GM23338 (cell line): ENCODE data around the gene FUNDC1. TPM values are rescaled to one million over a fixed set of nuclear protein-coding genes. Genes with fewer than 3 reads are reported as not detected.

ENCODE experiments used
- ATAC-seq: fragments of 200-7000 bp; cut with Tn5 transposase; 3 replicates; pipeline ENCODE4 v1.9.1; 2020
- DNase-seq: peaks from one replicate; pipeline ENCODE4 v3.0.0-alpha.2; 2015; ENCODE audit warnings: low spot score
- H2AFZ ChIP-seq: fragments of 200-600 bp; sonication (generic); 2 replicates; pipeline ENCODE4 v1.8.0; 2016; ENCODE audit warnings: antibody characterized with exemption, mild to moderate bottlenecking, moderate library complexity
- H3F3A ChIP-seq: fragments of 200-600 bp; sonication (generic); replicated peaks from 2 replicates; pipeline ENCODE4 v1.8.0; 2017; ENCODE audit warnings: antibody characterized with exemption, mixed run types, low read depth
- H3K27ac ChIP-seq: fragments of 200-600 bp; sonication (generic); 2 replicates; pipeline ENCODE4 v1.6.1; 2016; ENCODE audit warnings: low read depth
- H3K27me3 ChIP-seq: fragments of 200-600 bp; sonication (generic); 2 replicates; pipeline ENCODE4 v1.8.0; 2016; ENCODE audit warnings: mild to moderate bottlenecking, mixed run types, moderate library complexity; ENCODE audit not compliant: insufficient read depth
- H3K36me3 ChIP-seq: fragments of 200-600 bp; sonication (generic); 2 replicates; pipeline ENCODE4 v1.8.0; 2016; ENCODE audit warnings: mild to moderate bottlenecking; ENCODE audit not compliant: insufficient read depth
- H3K4me1 ChIP-seq: fragments of 200-600 bp; sonication (generic); 2 replicates; pipeline ENCODE4 v1.8.0; 2016; ENCODE audit warnings: mild to moderate bottlenecking, moderate library complexity; ENCODE audit not compliant: insufficient read depth
- H3K4me2 ChIP-seq: fragments of 200-600 bp; sonication (generic); 2 replicates; pipeline ENCODE4 v1.7.1; 2017; ENCODE audit warnings: mixed run types
- H3K4me3 ChIP-seq: fragments of 200-600 bp; sonication (generic); 2 replicates; pipeline ENCODE4 v1.6.1; 2016; ENCODE audit warnings: mixed run types
- H3K79me2 ChIP-seq: fragments of 200-600 bp; sonication (generic); replicated peaks from 2 replicates; pipeline ENCODE4 v1.8.0; 2017; ENCODE audit warnings: mild to moderate bottlenecking; ENCODE audit not compliant: insufficient read depth
- H3K9me2 ChIP-seq: fragments of 200-600 bp; sonication (generic); 2 replicates; pipeline ENCODE4 v1.8.0; 2017; ENCODE audit not compliant: insufficient read depth
- H4K20me1 ChIP-seq: fragments of 200-600 bp; sonication (generic); replicated peaks from 2 replicates; pipeline ENCODE4 v1.8.0; 2017; ENCODE audit warnings: mild to moderate bottlenecking; ENCODE audit not compliant: insufficient read depth
- H3K27ac Mint-ChIP-seq: 2 replicates; pipeline ENCODE4 v1.8.0; 2020; ENCODE audit warnings: inconsistent platforms, mild to moderate bottlenecking, moderate library complexity, mixed read lengths
- H3K27me3 Mint-ChIP-seq: 3 replicates; pipeline ENCODE4 v1.8.0; 2022; ENCODE audit warnings: low read depth, mild to moderate bottlenecking, moderate library complexity, mixed read lengths, inconsistent platforms; ENCODE audit not compliant: insufficient read depth, poor library complexity
- H3K36me3 Mint-ChIP-seq: 3 replicates; pipeline ENCODE4 v1.8.0; 2021; ENCODE audit warnings: low read depth, mild to moderate bottlenecking, inconsistent platforms, moderate library complexity, mixed read lengths
- H3K4me1 Mint-ChIP-seq: 3 replicates; pipeline ENCODE4 v1.8.0; 2020; ENCODE audit warnings: mild to moderate bottlenecking, inconsistent platforms, mixed read lengths
- H3K4me3 Mint-ChIP-seq: 3 replicates; pipeline ENCODE4 v1.8.0; 2021; ENCODE audit warnings: moderate library complexity, mild to moderate bottlenecking, inconsistent platforms, mixed read lengths
- H3K9me3 Mint-ChIP-seq: 3 replicates; pipeline ENCODE4 v1.8.0; 2020; ENCODE audit warnings: moderate library complexity, mild to moderate bottlenecking, inconsistent platforms, mixed read lengths
- CREB1 ChIP-seq: fragments of 250-450 bp; sonication (Bioruptor Pico); IDR thresholded peaks from 2 replicates; pipeline ENCODE4 v1.5.0; 2020; ENCODE audit warnings: low read depth, mild to moderate bottlenecking, moderate library complexity
- EZH2phosphoT487 ChIP-seq: fragments of 200-600 bp; sonication (generic); IDR thresholded peaks from one replicate; pipeline ENCODE4 v1.8.1; 2018; ENCODE audit warnings: antibody characterized with exemption; ENCODE audit not compliant: unreplicated experiment
- NANOG ChIP-seq: IDR thresholded peaks from 2 replicates; pipeline ENCODE4 v1.6.1; 2016; ENCODE audit warnings: antibody characterized with exemption, borderline replicate concordance
- POLR2AphosphoS5 ChIP-seq: IDR thresholded peaks from 2 replicates; pipeline ENCODE4 v1.6.1; 2016; ENCODE audit warnings: antibody characterized with exemption, low read depth
- STAT1 ChIP-seq: IDR thresholded peaks from one replicate; pipeline ENCODE4 v1.6.1; 2016; ENCODE audit warnings: antibody characterized with exemption; ENCODE audit not compliant: unreplicated experiment
- ZNF114 ChIP-seq: fragments of 250-450 bp; sonication (Bioruptor Pico); IDR thresholded peaks from 2 replicates; pipeline ENCODE4 v1.5.0; 2020; ENCODE audit warnings: mild to moderate bottlenecking, moderate library complexity
- ZNF331 ChIP-seq: fragments of 250-450 bp; sonication (Bioruptor Pico); IDR thresholded peaks from 2 replicates; pipeline ENCODE4 v1.5.0; 2020; ENCODE audit warnings: low read depth, mild to moderate bottlenecking, moderate library complexity
- polyA plus RNA-seq: library from polyadenylated mRNA; unstranded; fragments of >200 nt; fragmentation: Nextera tagmentation; extraction: Ambion mirVana; gene quantifications from 2 replicates; pipeline ENCODE4 v1.2.1, GENCODE V29; 2016
- total RNA-seq: library from RNA; depleted of rRNA; stranded (reverse); fragments of >200 nt; shearing (Covaris generic); gene quantifications from 2 replicates; pipeline ENCODE4 v1.2.3, GENCODE V29; 2014
- TF ChIP-seq, protein P1 (sequence below): fragments of 250-450 bp; sonication (Bioruptor Pico); IDR thresholded peaks from 2 replicates; pipeline ENCODE4 v1.5.0; 2020; ENCODE audit warnings: mild to moderate bottlenecking, moderate library complexity
- TF ChIP-seq, protein P2 (sequence below): IDR thresholded peaks from 2 replicates; pipeline ENCODE4 v1.6.1; 2016; ENCODE audit warnings: antibody characterized with exemption

Gene FUNDC1
- total and polyA plus RNA-seq, 2 experiments from 2014 or later, result 10.0 to 44.0 TPM

DNA sequence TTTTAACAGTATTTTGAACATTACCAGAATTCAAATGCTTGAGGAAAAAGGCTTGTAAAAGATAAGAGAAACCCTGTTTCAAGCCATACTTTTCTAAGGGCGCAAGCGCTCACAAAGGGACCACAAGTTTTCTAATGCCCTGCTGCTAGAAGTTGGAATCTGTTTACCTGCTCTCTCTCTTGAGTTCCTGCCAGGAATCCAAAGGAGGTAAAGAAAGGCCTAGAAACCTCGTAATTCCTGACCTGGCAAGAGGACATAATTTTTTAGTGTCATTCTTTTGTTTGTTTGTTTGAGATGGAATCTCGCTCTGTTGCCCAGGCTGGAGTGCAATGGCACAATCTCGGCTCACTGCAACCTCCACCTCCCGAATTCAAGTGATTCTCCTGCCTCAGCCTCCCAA is 1.4 kb upstream of the FUNDC1 start (continued):
- TF ChIP-seq, protein P1, sequence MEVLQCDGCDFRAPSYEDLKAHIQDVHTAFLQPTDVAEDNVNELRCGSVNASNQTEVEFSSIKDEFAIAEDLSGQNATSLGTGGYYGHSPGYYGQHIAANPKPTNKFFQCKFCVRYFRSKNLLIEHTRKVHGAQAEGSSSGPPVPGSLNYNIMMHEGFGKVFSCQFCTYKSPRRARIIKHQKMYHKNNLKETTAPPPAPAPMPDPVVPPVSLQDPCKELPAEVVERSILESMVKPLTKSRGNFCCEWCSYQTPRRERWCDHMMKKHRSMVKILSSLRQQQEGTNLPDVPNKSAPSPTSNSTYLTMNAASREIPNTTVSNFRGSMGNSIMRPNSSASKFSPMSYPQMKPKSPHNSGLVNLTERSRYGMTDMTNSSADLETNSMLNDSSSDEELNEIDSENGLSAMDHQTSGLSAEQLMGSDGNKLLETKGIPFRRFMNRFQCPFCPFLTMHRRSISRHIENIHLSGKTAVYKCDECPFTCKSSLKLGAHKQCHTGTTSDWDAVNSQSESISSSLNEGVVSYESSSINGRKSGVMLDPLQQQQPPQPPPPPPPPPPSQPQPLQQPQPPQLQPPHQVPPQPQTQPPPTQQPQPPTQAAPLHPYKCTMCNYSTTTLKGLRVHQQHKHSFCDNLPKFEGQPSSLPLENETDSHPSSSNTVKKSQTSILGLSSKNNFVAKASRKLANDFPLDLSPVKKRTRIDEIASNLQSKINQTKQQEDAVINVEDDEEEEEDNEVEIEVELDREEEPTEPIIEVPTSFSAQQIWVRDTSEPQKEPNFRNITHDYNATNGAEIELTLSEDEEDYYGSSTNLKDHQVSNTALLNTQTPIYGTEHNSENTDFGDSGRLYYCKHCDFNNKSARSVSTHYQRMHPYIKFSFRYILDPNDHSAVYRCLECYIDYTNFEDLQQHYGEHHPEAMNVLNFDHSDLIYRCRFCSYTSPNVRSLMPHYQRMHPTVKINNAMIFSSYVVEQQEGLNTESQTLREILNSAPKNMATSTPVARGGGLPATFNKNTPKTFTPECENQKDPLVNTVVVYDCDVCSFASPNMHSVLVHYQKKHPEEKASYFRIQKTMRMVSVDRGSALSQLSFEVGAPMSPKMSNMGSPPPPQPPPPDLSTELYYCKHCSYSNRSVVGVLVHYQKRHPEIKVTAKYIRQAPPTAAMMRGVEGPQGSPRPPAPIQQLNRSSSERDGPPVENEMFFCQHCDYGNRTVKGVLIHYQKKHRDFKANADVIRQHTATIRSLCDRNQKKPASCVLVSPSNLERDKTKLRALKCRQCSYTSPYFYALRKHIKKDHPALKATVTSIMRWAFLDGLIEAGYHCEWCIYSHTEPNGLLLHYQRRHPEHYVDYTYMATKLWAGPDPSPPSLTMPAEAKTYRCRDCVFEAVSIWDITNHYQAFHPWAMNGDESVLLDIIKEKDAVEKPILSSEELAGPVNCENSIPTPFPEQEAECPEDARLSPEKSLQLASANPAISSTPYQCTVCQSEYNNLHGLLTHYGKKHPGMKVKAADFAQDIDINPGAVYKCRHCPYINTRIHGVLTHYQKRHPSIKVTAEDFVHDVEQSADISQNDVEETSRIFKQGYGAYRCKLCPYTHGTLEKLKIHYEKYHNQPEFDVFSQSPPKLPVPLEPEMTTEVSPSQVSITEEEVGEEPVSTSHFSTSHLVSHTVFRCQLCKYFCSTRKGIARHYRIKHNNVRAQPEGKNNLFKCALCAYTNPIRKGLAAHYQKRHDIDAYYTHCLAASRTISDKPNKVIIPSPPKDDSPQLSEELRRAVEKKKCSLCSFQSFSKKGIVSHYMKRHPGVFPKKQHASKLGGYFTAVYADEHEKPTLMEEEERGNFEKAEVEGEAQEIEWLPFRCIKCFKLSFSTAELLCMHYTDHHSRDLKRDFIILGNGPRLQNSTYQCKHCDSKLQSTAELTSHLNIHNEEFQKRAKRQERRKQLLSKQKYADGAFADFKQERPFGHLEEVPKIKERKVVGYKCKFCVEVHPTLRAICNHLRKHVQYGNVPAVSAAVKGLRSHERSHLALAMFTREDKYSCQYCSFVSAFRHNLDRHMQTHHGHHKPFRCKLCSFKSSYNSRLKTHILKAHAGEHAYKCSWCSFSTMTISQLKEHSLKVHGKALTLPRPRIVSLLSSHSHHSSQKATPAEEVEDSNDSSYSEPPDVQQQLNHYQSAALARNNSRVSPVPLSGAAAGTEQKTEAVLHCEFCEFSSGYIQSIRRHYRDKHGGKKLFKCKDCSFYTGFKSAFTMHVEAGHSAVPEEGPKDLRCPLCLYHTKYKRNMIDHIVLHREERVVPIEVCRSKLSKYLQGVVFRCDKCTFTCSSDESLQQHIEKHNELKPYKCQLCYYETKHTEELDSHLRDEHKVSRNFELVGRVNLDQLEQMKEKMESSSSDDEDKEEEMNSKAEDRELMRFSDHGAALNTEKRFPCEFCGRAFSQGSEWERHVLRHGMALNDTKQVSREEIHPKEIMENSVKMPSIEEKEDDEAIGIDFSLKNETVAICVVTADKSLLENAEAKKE (CRISPR knock-in tag), result no peak
- TF ChIP-seq POLR2AphosphoS5 (no peak), ZNF114 (CRISPR knock-in tag) (no peak), EZH2phosphoT487 (no peak), NANOG (no peak), ZNF331 (no peak)

DNA sequence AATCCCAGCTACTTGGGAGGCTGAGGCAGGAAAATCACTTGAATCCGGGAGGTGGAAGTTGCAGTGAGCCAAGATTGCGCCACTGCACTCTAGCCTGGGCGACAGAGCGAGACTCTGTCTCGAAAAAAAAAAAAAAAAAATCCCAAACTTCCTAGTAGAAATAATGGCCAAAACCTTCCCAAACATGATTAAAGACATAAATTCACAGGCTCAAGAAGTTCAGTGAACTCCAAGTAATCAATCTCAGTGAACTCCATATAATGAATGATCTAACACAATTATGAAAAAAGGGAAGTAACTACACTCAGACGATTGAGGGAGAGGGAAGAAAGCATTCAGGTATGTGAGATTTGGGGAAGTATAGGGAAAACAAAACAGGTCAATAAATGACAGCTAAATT is 6.5 kb downstream of the FUNDC1 start:
- Histone ChIP-seq H3K4me3 (no peak overlapping the region), H3K79me2 (peaks cover 18% of the 10 kb centered on the region), H2AFZ (no peak overlapping the region), H3K4me2 (no peak overlapping the region), H3K36me3 (no peaks in the 10 kb centered on the region; the same call in 1 of the 2 replicates), H4K20me1 (no peaks in the 10 kb centered on the region), H3F3A (no peaks in the 10 kb centered on the region), H3K4me1 (peaks cover 4% of the 10 kb centered on the region; the same call in 1 of the 2 replicates), H3K9me2 (no peaks in the 10 kb centered on the region), H3K27ac (no peak overlapping the region), H3K27me3 (no peaks in the 10 kb centered on the region)
- no peak for TF ChIP-seq ZNF331
- TF ChIP-seq CREB1, result no peak
- no peak for TF ChIP-seq NANOG
- TF ChIP-seq STAT1, result no peak
- TF ChIP-seq, protein P2, sequence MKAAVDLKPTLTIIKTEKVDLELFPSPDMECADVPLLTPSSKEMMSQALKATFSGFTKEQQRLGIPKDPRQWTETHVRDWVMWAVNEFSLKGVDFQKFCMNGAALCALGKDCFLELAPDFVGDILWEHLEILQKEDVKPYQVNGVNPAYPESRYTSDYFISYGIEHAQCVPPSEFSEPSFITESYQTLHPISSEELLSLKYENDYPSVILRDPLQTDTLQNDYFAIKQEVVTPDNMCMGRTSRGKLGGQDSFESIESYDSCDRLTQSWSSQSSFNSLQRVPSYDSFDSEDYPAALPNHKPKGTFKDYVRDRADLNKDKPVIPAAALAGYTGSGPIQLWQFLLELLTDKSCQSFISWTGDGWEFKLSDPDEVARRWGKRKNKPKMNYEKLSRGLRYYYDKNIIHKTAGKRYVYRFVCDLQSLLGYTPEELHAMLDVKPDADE, result no peak
- TF ChIP-seq, protein P1 (CRISPR knock-in tag), result no peak
- Mint-ChIP-seq H3K4me3 (no peak overlapping the region), H3K4me1 (peaks cover 2% of the 10 kb centered on the region; the same call in 2 of the 3 replicates), H3K27ac (no peak overlapping the region), H3K9me3 (no peaks in the 10 kb centered on the region), H3K27me3 (no peaks in the 10 kb centered on the region), H3K36me3 (peaks cover 33% of the 10 kb centered on the region)
- ATAC-seq (no peak), DNase-seq (no peak)
